NCI-H524 treated with DMSO at 0.1 percent for 48 hours (cell line): ENCODE measurements around the gene MARK3.

Source experiments
- DNase-seq: peaks from one replicate; lab custom pipeline; 2025; lab: John Stamatoyannopoulos, UW

MARK3 gene

GRCh38 chr14:103526914-103527248, 141.7 kb downstream of the MARK3 start:
- no peak for DNase-seq

- no peak for DNase-seq
Measured at GRCh38 chr14:103527408-103528145, 142.4 kb downstream of the MARK3 start.

- no peak for DNase-seq
Measured at GRCh38 chr14:103528146-103528586, 143.0 kb downstream of the MARK3 start.

- DNase-seq: peak; percentile 72
Measured at GRCh38 chr14:103528587-103529382, 143.6 kb downstream of the MARK3 start, which contains the start of gene TRMT61A. TSS of gene TRMT61A (plus strand) at chr14:103529196. CDS start at chr14:103529979, 783 bp downstream.

DNA sequence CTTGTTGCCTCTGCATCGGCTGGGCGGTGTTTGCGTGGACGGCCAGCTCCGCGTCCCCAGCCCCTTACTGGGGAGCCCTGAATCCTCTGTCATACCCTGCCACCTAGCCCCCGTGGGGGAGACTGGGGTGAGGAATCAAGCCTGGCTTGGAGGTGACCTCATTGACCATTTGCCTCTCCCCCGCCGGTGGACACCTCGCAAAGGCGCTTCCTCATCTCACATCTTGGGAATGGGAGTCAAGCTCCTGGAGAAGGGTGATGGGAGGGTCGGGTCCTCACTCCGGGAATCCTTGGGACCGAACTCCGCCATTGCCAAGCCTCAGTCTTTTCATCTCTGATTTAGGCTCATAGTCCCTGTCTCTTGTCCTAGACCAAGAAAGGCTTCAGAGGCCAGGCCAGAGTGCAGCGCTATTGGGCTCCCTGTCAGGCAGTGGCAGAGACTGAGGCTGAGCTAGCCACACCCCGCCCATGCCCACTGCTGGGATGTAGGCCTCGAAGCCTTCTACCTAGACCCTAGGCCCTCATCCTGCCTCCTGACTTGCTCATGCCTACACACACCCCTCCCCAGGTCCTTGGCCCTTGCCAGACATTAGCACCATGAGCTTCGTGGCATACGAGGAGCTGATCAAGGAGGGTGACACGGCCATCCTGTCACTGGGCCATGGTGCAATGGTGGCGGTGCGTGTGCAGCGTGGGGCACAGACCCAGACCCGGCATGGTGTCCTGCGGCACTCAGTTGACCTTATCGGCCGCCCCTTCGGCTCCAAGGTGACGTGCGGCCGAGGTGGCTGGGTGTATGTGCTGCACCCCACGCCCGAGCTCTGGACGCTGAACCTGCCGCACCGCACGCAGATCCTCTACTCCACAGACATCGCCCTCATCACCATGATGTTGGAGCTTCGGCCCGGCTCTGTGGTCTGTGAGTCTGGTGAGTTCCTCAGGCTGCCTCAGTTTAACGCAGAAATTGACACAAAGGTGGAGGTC, 144.5 kb downstream of the MARK3 start:
- no peak for DNase-seq

- DNase-seq: no peak
Measured at GRCh38 chr14:103530390-103530789, 145.2 kb downstream of the MARK3 start.

GRCh38 chr14:103530831-103531230, 145.6 kb downstream of the MARK3 start:
- no peak for DNase-seq

DNA sequence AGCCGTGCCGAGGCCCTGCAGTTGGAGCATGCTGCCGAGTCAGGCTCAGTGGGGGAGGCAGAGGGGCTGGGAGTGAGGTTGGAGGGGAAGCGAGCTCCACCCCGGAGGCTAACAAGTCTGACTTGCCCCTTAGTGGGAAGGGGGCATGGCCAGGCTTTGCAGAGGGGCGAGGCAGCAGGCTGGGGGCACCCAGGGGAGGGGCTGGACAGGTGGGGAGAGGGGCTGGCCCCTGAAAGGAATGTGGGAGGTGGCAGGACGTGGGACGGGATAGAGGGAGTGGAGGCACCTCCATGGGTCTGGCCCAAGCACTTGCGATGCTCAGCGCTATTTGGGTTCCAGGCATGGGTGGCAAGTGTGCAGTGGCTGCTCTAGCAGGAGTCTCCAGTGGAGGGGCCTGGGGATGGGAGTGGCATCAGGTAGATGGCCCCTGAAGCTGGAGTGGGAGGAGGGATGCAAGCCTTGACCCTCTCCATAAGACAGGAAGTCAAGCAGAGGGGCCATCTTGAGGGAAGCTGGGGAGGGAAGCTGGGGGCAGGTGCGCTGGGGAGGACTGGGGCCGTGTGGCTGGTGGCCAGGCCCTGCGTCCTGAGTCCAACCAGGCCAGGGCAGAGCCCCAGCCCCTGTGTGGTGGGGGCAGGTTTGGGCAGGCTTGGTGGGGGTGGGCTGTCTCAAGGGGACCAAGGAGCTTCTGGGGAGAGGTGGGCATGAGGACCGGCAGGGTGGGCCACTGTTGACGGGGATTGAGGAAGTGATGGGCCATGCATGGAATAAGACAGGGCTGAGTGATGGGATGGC, 146.4 kb downstream of the MARK3 start:
- no peak for DNase-seq

- no peak for DNase-seq
Measured at GRCh38 chr14:103532216-103533136, 147.3 kb downstream of the MARK3 start.

DNA sequence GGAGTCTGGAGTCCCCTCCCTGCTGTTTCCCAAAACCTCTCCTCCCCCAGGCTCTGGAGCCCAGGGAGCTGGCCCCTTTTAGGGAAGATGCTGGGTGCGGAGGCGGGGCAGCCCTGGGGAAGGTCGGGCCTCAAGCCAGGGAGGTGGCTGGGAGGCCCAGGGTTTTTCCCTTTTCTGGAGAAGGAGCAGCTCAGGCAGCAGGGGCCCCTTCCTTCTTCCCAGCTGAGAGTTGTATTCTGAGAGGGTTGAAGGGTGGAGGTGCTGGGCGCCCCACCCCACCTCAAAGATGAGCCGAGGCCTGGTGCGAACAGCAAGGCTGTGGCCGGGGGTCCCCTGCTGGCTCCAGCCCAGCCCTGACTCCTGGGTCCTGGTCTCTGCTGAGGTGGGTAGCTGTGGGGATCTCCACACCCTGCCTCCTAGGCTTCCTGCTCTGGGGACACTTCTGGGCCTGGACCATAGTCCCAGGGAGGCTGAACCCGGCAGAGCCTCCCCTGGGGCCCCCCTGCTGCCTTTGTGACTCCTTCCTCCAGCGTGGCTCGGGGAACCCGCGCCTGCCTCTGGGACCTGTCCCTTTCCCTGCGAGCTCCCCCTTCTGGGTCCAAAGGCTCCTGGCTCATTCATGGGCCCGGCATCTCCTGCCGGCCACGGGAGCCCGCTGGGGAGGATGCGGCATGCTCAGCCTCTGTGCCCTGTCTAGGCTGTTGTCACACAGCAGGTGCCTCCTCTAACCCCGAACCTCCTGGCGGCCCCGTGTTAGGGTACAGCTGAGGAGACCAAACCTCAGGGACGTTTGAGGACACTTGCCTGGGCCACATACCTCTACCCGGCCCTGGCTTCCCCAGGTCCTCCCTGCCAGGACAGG, 148.2 kb downstream of the MARK3 start:
- DNase-seq: no peak

- DNase-seq: no peak
Measured at GRCh38 chr14:103533999-103534575, 148.9 kb downstream of the MARK3 start.

- no peak for DNase-seq
Measured at GRCh38 chr14:103534576-103535061, 149.4 kb downstream of the MARK3 start.

GRCh38 chr14:103535081-103535890, 150.1 kb downstream of the MARK3 start:
- no peak for DNase-seq

GRCh38 chr14:103535891-103536565, 150.8 kb downstream of the MARK3 start:
- DNase-seq: no peak

DNA sequence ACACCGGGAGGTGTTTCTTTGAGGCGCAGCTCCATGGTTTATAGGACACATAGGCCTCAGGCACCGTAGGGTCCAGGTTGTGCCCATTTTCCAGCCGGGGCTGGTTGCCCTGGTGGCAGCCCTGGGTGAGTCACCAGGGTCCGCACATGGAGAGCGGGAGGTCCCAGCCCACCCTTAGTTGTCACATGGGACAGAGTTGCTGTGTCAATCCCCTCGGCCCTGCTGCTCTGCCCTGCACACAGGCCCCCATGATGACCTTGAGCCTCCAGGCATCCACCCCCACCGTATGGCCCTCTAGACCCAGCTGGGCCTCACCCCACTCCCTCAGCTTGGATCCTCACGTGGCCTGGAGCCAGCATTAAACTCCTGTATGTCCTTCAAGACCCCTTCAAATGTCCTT, 151.5 kb downstream of the MARK3 start:
- no peak for DNase-seq

- no peak for DNase-seq
Measured at GRCh38 chr14:103537175-103537990, 152.2 kb downstream of the MARK3 start.
